GM21529 (cell line): ENCODE data around the gene FGF14.
"Not testable (repeated sequence)": the region's sequence is repeated elsewhere in the genome, so short reads cannot be mapped to it uniquely, and the experiment has no call there.

ENCODE experiments used
- ATAC-seq: cut with Tn5 transposase; IDR thresholded peaks from one replicate; pipeline ENCODE4 v1.9.1; 2021; ENCODE audit not compliant: unreplicated experiment

The FGF14 gene

DNA sequence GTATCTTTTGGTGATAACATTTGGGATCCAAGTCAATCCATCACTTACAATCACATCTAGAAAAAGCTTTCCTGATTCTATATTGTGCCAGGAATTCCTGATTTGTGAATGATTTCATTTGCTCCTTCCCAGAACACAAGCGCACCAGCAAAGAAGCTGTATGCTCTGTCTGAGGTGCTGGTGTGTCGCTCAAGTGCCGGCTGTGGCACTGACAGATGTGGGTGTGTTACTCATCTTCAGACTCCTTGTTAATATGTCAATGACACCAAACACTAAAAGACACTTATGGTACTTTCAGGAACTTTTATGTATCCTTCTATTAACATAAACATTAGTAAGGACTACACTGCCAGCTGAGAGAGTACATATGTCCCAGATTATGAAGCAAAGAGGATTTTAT is 520.3 kb downstream of the FGF14 start:
- no peak for ATAC-seq

DNA sequence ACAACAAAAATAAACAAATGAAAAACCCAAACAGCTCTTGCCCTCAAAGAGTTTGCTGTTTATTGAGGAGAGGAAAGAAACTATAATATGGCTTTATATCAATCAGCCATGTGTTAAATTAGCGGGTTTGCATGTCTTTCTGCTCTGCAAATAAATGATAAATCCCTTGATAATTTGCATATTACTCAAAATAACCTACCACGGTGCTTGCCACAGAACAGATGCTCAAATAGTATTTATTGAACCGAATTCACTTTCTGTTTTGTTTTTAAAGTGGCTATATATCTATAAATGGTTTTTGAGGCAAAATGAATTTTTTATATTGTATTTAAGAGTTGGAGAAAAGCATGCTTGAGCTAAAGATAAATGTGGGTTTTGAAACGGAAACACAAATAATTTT is 521.3 kb downstream of the FGF14 start:
- ATAC-seq, result no peak

DNA sequence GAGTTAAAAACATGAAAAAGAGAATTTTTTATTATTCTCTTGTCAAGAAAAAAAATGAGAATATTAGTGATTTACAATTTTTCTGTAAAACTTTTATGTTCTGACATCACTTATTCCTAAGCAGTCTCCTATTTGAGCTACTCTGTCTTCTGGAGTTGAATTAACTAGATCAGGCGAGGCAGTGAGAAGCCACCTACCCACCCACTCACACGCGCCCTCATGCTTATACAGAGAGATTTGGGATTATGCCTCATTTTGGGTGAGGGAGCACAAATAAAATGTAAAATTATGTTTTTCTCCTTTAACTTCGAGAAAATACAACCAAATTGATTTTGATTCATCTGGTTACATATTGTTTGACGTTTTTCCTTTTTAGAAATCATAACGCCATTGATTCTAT is 524.9 kb downstream of the FGF14 start:
- ATAC-seq, result no peak

DNA sequence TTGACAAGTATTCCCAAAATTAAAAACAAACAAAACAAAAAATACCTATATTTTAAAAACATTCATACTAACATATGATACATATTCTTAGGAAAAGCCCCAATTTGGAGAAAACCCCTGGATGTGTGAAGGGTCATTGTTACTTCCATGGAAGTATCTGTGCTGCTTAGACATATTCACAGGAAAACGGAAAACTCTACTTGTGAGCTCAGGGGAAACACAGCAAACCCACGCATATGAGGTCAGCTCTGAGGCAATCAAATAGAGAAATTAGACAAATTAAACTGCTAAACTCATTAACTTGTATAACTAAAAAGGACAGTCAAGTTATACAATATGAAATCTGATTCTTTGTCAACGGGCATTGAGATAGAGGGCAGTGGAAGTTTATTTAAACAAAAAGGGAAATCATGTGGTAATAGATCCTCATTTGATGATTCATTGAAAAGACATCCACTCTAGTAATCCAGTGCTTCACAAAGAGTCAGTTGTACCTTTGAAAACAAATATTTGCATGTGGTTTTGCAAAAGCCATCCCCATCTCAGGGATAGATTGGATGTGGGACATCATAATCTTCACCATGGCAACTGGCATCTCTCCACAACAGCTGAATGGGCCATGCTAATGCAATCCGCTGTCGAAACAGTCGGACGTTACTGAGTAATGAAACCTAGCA is 526.0 kb downstream of the FGF14 start:
- ATAC-seq, result no peak

DNA sequence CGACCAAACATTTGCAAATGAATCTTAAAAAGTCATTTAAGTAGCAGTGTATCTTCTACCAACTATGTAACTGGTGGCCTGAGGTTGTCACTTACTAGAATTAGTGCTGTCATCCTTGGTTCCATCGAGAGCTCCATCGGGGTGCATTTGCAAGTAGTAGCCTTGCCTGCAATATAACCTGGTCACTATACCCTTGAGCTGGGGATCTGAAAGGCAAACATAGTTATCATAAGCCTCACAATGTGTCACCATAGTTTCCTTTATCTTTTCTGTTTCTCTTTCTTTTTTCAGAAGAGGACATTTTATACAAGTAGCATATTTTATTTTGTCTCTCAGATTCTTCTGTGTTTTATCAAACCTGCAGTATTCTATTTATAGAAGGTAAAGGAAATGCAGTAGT is 526.8 kb downstream of the FGF14 start:
- no peak for ATAC-seq

DNA sequence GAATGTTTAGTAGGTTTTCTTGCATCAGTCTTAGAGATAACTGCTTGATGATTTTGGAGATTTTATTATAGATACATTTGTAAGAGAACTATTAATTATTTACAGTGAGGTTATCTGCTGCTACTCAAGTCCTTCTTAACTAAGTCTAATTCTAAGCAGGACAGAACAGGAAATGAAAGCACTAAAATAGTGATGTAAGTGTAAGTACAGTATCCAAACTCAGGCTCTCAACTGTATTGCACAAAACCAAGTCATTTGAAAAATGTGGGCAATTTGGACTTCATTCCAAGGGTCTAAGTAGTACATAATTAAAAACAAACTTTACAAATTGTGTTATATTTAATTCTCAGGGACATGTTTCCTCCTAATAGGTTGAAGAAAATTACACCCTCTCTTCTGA is 532.3 kb downstream of the FGF14 start:
- peak; percentile 85 for ATAC-seq

DNA sequence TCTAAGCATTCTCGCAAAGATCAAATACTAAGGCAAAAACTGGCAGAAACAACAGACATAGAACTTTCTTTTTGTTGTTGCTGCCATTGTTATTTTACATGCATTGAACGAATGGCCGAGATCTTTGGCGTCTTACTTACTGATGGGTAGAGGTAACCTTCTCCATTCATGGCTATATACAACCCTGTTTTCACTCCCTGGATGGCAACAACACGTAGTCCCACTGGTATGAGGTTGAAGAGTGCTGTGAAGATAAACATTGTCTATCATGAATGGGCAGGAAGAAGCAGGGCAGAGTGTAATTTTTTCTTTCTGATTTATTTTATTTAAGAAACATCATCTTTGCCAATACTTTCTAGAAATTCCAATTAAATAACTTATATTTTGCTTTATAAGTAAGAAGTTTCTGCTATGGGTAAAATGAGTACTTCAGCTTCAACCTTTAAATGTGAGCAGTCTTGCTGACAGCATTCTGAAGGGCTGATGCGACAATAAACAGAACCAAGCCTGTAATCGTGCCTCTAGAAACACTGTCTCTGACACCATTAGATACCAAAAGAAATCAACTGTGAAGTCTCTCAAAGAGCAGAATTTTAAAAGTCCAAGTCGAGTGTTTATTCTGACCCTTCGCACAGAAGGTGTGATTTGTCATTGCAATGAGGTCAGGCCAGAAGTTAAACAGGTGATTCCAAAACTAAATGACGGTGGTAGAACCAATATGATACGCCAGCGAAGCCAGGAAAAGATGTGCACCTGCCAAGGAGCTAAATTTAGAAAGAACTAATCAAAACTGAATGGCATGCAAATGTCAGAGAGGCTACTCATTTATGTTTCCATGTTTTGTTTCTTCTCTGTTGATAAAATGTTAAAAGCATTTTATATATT is 533.0 kb downstream of the FGF14 start:
- no peak for ATAC-seq

DNA sequence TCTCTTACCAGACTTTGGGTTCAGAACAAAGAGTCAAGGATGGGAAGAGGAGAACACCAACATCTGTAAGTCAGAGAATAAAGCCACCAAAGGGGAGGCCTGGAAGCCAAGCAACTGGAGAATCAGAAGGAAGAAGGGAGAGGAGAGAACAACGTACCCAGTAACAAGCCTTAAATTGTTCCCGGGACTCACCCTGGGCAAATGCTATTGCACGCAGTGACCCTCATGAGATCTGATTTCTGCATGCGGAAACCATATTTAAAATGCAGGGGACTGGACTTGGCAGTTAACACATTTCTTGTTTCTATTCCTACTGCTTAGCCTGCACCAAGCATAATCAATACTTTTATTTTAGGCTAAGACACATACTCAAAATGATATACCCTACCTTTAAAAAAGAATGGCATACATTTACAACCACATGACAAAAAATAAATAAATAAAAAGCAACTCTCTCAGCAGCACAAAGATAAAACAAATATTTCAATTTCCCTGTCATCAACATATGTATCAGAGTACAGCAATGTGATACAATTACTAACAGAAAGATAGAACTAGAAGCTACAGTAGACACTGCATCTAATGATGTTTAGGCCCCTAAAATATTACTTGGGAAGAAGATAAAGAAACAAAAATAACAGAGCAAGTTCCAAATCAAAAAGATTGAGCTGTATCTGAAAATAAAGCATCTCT is 534.8 kb downstream of the FGF14 start:
- ATAC-seq, result no peak

DNA sequence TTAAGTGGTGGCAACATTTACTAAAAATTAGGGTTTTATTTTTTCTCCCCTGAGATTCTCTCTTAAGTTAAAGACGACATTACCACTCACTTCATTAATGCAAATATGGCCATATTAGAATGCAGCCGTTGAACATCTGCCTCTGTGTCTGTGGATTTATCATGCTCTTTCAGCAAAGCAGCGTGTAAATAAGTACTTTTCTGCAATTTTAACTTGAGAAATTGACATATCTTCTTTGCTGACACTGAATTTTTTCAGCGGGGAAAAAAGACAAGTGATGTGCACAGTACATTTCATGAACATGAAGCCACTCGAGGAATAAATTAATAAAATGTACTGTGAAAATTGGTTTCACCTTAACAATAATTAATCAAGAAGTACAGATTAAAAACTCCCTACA is 543.0 kb downstream of the FGF14 start:
- no peak for ATAC-seq

DNA sequence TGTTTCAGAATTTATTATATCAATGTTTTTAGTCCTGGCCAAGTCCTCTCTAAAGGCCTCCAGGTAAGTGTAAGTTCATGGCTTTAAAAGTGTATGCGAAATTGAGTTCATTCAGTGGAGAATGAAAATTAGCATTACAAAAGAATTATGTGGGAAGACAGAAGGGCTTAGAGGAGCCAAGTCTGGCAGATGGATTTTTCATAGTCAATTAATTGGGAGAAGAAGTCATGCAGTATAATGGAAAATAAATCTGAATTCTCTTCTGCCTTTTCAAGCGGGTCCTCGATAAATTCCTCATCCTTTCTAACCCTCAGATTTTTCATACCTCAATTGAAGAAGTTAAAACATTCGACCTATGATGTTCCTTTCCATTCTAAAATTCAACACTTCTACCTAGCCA is 555.1 kb downstream of the FGF14 start:
- ATAC-seq, result no peak

DNA sequence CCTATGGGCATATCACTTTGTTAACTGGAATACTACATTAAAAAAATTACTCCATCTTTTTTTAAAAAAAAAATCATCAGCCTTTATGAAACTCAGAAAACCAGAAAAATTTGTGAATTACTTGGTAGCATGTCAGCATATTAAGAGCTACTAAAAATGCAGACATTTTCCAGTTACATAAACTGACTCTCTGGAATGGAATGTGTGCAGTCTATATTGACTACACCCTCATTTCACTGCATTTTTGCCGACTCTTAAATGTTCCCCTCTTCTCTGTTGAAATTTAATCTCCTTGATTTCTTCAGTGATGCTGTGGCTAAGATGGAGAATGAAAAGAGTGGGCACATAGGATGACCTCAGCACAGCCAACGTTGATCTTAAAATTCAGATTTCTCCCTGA is 555.6 kb downstream of the FGF14 start:
- no peak for ATAC-seq

DNA sequence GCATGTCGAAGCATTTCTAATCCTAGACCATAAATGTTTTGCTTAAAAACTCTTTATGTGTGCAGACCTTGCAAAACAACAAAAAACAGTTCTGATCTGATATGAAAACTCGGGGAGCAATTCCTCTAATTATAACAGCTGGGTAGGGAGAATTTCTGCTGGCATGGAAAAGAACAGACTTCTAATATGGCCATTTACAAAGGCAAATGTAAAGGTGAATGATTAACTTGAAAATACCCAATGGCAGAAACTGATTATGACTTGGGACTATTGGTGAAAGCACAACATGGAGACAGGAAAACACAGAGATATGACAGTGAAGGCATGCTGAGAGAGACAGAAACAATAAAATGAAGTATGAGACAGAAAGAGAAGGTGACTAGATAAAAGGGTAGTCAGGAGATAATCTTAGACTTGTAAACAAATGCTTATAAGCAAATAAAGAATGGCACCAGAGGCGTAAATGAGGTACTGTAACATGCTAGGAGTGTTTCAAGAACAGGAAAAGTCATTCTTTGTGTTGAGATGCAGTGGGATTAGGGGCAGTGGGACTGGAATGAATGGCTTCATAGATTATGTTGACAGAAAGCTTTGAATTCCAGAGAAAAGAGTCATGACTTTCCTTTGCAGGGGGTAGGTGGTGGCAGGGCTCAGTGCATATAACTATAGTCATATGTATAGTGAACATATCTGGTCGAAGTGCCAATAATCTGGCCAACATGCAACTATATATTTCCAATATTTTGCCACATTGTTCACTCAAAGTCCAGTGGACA is 556.4 kb downstream of the FGF14 start:
- no peak for ATAC-seq

DNA sequence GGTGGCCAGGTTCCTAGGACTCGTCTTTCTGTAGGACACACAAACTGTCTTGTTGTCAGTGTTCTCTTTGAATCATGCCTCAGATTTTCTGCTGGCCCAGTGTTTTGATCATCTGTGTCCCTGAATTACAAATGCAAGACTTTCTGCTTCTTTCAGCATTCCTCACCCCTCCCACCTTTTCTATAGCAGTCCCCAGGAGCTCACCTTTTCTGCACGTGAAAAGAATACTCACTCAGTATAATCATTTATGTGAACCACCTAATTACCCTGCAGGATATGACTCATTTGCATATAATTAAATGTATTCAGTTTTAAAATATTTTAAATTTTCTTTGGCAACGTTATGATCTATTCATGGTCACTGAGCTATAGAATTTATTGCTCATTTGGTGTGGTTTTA is 560.1 kb downstream of the FGF14 start:
- no peak for ATAC-seq

DNA sequence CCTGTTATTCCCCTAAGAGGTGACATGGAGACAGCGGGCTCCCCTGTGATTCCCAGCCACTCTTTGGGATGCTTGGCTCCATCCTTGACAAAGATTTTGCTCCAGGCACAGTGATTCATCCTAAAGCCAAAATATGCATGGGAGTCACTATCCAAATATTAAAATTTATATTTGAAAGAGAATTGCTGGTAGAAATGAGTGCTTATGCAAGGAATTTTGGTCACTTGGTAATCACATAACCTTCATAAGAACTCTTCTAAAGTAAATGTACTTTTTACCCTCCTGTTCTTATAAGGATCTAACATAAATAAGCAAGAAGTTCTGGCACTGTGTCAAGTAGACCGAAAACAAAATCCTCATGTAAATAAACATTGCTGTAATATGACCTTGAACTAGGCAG is 563.5 kb downstream of the FGF14 start:
- ATAC-seq, result no peak

DNA sequence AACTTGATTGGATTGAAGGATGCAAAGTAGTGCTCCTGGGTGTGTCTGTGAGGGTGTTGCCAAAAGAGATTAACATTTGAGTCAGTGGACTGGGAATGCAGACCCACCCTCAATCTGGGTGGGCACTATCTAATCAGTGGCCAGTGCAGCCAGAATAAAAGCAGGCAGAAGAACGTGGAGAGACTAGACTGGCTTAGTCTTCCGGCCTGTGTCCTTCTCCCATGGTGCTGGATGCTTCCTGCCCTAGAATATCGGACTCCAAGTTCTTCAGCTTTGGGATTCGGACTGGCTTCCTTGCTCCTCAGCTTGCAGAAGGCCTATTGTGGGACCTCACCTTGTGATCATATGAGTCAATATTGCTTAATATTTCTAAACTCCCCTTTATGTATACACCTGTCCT is 564.1 kb downstream of the FGF14 start:
- not testable (repeated sequence) for ATAC-seq

DNA sequence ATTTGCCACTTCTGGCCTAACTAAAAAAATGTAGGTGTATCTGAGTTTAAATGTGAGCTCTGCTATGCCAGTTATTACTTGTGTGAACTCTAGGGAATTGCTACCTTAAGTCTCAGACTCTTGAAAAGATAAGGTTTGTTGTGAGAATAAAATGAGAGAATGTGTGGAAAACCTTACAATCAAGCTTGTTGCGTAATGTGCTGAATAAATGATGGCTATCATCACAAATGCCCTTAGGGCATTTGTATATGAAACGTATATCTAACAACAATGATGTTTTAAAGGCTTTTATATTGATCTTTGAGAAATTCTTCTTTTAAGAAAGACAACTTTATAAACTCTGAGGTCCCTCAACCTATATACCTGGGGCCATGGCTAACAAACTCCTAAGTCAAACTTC is 564.6 kb downstream of the FGF14 start:
- ATAC-seq, result no peak

DNA sequence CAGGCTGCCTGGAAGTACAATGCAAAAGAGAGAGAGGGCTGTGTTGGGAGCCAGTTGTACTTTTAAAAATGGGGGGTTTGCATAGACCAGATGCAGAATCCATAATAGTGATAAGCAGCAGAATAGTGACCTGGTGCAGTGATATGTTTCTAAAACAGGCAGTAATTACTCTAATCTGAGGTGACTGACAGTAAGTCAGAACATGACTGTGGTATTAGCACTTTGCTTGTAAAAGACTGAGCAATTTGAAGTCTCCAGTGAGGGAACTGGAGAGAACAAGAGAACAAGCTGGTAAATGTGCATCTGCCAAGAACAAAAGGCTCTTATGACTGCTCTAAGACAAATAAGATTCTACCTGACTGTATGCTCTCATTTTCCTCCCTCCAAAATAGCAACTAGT is 565.9 kb downstream of the FGF14 start:
- ATAC-seq, result no peak

DNA sequence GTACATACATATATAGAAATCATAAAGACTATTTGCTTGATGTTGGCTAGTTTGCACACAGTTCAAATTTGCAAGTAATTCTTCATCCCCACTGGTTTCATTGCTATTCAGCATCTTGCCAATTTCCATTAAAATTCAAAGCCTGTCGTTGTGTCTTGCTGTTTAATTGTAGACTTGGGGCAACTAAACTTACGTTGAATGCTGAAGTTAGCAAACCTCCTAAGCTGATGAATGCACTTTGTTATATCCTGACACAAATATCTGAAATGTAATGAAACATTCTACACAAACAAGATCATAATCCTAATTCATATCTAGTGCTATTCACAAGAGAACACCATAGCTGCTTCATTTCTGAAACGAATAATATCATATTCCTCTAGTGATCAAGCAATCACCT is 568.2 kb downstream of the FGF14 start:
- ATAC-seq, result no peak

DNA sequence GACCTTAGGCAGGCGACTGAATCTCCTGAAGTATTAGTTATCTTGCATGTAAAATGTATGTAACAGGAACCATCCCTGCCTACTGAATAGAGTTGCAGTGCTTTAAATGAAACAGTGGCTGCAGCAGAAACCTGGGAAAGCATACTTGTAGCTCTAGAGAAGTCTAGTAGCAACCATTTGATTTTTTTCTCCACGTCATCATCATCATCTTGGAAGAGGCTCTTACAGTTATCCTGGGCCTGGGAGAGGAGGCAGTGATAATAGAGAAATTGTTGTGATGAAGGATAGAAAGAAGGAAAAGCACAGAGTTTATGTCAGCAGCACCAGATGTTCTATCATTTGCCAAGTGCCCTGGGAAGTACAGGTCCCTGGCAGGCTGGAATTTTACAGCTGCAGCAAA is 571.8 kb downstream of the FGF14 start:
- ATAC-seq, result no peak

DNA sequence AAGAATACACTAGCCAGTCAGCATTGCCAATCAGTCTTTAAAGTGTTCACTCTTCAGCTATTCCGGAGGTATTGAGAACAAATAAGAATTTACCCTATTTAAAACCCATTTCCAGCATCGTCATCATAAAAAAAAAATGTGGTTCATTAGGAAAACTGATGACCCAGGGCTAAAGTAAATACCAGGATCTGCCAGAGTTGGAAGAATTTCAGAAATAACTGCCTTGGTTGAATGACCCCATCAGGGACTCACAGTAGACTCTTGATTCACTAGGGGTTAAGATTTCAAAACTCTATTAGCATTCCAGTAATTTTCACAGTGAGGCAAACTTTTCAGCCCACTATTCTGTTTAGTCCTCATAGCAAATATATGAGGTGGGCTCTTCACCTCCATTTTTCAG is 572.4 kb downstream of the FGF14 start:
- ATAC-seq, result no peak

DNA sequence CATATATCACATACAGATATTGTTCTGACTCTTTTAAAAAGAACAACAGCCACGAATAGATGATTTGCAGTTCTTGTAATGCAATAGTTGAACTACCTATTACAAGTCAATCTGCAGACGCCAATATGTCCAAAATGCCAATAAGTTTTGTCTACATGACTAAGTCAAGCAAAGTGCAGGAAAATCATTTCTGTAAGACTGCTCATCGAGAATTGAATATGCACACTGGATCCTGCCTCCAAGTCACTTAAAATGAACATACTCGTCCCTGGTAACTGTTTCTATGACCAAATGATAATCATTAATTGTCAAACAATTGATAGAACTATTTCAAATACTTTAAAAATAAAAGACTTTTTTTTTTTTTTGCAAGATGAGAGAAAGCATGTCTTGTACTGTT is 573.7 kb downstream of the FGF14 start:
- ATAC-seq, result no peak
